Myocyte (in vitro differentiated cells): ENCODE data around the gene CBL. TPM values are rescaled to one million over a fixed set of nuclear protein-coding genes. Genes with fewer than 3 reads are reported as not detected.

Experiments
- DNase-seq: peaks from one replicate; pipeline ENCODE4 v3.0.0-alpha.2; 2012; ENCODE audit warnings: low read depth
- total RNA-seq: library from RNA; depleted of rRNA; stranded (reverse); fragments of >200 nt; gene quantifications from 2 replicates; pipeline ENCODE4 v1.2.3, GENCODE V29; 2014

The CBL gene
- total RNA-seq, 1 donor from 2014 or later = 8.2 TPM

DNA sequence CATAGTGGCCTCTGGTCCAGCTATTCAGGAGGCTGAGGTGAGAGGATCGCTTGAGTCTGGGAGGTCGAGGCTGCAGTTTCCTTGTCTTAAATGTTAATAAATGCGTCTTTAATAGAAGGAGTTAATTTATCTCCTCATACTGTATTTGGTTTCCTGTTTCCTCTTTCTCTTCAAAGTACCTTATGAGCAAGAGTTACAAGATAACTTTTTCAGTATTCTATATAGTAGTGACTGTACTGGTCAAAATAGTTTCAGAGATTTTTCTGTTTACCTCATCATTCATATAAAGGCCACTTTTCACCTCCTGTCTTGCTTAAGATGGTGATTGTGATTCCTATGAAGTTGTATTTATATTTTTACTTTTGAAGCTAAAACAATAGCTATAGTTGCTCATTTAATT lies 59.9 kb downstream of the CBL start:
- DNase-seq = no peak

DNA sequence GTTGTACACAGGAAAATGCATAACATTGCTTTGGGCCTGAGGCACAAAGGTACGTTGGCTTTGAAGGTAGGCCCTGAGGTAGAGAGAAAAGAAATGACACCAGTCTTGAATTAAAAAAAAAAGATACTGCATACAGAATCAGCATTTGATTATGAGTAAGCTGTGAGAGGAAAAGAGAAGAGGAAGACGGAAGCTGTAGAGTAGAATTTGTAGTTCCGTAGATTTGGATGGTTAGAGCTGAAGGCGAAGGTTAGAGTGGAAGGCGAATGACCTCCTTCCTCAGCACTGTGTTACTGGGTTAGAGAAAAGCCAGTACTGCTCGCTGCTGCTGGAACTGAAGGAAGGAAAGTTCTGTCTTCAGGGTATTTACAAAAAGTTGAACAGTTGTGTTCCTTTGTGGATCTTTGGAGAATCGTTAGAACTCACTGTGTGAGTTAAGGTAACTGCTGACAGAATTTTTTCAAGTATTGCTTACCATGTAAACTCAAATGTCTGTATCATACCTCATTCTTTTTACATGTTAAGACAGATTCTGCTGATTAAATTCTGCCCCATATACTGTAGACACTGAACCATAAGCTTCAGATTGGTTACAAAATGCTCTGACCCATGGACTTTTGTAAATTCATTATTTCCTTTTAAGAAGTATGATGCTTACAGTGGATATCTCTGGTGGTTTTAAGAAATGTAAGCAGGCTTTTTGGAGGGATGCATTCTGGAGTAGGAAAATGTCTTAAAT lies 60.5 kb downstream of the CBL start:
- no peak for DNase-seq

DNA sequence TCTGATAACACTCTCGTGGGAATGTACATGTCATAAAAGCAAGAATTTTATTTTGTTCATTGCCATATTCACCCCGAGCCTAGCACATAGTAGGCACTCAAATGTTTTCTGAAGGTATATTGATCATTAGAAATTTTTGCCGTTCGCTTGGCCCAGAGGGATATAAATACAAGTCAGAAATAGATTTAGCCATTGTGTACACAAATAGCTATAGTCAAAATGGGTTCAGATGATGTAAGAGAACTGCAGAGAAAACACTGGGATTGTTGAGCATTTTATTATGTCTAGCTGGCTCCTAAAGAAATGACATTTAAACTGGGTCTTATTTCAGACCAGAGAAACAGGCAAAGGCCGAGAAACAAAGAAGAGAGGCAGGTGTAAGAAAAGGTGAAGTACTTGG lies 61.5 kb downstream of the CBL start:
- no peak for DNase-seq

DNA sequence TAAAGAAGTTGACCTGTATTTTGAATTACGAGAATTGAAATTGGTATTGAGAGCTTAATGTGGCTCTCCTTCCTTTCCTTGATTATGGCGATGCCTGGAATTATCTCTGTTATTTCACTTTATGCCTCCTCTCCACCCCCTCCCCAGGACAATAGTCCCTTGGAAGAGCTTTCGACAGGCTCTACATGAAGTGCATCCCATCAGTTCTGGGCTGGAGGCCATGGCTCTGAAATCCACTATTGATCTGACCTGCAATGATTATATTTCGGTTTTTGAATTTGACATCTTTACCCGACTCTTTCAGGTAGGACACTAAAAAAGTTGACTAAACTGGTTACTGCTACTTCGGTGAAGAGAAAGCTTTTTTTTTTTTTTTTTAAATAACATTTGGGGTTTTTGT lies 67.6 kb downstream of the CBL start:
- no peak for DNase-seq

GRCh38 chr11:119277660-119278059 lies 71.5 kb downstream of the CBL start:
- no peak for DNase-seq

DNA sequence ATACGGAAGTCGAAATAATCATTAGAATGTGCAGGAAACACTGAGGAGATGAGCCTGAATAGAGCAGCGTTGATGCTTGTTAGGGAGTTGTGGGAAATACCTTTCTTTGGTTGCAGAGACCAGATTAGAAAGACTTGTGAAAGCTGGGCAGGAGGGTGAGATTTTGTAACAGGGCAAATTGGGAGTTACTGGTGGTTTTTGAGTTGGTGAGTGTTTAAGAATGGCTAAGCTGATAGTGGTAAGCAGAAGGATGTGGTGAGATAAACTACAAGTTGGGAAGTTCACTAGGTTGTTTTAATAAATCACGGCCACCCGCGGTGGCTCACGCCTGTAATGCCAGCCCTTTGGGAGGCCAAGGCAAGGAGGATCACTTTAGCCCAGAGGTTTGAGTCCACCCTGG lies 76.4 kb downstream of the CBL start:
- no peak for DNase-seq

- peak; percentile 46 for DNase-seq
These were observed 78.4 kb downstream of the CBL start for GRCh38 chr11:119284344-119285157.

DNA sequence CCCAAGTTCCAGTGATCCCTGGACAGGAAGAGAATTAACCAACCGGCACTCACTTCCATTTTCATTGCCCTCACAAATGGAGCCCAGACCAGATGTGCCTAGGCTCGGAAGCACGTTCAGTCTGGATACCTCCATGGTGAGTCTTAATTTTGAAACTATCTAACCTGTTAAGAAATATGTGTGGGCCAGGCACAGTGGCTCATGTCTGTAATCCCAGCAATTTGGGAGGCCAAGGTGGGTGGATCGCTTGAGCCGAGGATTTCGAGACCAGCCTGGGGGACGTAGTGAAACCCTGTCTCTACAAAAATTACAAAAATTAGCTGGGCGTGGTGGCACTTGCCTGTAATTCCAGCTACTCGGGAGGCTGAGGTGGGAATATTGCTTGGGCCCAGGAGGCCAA lies 79.3 kb downstream of the CBL start:
- DNase-seq = no peak

DNA sequence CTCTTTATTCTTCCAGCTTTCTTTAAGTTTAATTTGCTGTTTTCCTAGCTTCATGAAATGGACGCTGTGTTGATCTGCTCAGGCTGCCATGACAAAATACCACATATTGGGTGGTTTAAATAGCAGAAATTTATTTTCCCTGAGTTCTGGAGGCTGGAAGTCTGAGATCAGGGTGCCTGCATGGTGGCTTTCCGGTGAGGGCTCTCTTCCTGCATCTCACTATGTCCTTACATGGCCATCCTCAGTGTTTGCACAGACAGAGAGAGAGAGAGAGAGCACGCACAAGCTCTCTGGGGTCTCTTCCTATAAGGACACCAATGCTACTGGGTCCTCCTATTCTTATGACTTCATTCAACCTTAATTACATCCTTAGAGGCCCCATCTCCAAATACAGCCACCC lies 82.1 kb downstream of the CBL start:
- DNase-seq = no peak

DNA sequence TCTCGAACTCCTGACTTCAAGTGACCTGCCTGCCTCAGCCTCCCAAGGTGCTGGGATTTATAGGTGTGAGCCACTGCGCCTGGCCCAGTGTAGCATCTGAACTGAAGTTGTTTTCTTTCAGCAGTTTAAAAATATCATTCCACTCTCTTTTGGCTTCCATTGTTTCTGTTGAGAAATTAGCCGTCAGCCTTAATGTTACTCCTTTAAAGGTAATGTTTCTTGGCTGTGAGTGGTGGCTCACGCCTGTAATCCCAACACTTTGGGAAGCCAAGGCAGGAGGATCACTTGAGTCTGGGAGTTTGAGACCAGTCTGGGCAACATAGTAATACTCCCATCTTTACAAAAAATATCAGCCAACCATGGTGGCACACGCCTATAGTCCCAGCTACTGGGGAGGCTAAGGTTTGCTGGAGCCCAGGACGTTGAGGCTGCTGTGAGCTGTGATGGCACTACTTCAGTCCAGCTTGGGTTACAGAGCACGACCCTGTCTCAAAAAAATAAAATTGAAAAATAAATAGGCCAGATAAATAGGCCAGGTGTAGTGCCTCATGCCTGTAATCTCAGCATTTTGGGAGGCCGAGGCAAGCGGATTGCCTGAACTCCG lies 84.9 kb downstream of the CBL start:
- DNase-seq = no peak

DNA sequence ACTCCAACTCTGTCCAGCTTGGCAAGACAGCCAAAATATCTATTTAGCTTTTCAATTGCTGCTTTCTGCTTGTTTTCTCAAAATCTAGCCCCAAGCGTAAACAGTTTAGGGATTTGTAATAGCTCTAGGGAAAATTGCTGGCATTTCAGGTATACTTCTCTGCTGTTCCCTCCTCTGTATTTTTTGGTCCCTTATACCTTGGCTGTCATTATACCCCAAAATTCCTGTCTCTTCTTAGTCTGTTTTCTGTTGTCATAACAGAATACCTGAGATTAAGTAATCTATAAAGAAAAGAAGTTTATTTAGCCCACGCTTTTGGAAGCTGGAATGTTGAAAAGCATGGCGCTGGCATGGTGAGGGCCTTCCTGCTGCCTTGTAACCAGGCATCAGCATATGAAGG lies 87.3 kb downstream of the CBL start:
- no peak for DNase-seq

DNA sequence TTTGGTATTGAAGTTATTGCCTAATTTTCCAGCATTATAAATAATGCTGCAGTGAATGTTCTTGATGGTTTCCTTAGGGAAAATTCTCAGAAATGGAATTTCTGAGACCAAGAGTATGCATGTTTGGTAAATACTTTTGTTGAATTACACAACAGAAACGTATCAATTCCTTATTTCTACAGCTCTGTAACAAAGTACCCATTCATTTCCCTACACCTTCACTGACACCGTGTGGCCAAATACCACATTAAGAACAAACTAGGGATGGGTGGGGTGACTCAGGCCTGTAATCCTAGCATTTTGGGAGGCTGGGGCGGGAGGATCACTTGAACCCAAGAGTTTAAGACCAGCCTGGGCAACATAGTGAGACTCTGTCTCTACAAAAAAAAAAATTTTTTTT lies 89.0 kb downstream of the CBL start:
- no peak for DNase-seq

DNA sequence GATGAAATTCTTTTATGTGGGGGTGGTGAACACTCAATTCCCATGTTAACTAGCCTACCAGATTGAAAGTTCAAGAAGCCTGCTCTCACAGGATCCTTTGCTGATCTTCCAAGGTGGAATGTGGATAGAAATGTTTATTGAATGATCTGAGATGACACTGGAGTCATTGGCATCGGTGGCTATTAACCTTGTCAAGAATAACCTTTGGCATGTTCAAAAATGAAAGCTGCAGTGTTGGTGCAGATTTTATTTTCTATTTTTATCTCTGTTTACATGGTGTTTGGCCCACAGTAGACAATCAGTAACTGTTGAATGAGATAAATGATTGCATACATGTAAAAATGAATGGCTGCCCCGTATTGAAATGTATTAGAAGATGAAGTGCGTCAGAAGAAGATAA lies 91.8 kb downstream of the CBL start:
- peak; percentile 11 for DNase-seq

- peak; percentile 97 for DNase-seq
These were observed 92.6 kb downstream of the CBL start for GRCh38 chr11:119298726-119299125.

DNA sequence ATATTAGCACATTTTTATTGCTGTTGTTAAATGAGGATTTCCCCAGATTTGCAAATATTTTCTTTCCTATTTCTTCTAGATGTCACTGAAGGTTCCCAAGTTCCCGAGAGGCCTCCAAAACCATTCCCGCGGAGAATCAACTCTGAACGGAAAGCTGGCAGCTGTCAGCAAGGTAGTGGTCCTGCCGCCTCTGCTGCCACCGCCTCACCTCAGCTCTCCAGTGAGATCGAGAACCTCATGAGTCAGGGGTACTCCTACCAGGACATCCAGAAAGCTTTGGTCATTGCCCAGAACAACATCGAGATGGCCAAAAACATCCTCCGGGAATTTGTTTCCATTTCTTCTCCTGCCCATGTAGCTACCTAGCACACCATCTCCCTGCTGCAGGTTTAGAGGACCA lies 93.3 kb downstream of the CBL start:
- DNase-seq = no peak

GRCh38 chr11:119300198-119300964 lies 94.2 kb downstream of the CBL start:
- DNase-seq = peak; percentile 26

DNA sequence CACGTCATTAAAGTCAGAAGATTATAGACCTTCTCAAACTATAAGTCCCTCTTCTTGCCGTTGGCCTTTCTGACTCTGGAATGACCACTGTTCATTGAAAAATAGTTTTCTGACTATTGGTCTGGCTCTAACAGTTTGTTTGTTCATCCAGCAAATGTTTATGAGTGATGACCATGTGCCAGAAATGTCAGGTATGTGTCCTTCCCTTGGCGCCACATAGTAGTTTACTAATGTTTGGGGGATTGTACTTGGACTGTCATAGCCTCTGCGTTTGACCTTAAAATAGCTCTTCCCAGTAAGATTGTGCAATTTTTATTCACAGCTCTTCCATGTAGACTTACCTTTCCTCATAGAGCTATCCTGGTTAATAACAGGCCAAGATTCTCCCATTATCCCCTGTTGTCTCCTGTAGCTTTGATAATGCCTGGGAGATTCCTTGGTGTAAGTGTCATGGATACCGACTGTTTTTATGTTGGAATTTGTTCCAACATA lies 97.1 kb downstream of the CBL start:
- no peak for DNase-seq

DNA sequence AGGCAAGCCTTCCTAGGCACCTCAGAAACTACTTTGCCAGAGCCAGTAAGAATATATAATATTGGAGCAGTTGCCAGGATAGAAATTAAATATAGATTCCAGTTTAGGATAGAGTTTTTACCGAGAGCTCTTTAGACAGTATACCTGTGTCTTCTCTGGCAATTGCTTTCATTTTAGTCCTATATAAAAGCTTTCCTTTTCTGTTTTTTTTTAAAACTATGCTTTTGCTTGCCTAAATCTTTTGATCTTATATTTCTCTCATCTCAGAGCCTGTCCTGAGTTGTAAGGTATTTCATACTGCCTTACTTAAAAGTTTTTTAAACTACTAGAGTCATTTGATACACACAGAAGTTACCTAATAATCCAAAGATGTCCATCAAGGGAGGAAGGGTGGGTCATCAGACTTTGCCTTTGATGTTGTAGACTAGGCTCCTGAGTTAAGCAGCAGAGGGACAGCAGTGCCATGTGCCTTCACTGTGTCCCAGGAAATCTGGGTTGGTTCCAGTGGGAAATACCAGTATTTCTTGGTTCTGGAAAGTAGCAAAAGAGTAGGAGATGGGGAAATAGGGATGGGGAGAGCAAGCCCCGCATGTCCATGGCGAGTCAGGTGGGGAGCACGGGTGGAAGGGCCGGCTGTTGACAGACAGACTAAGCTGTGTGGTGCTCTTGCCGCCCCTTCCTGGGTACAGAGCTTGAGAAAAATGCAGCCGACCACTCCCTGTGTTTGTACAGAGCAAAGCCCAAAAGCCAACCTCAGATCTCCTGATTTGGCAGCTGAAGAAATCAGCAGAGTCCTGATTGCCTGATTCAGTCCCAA lies 99.6 kb downstream of the CBL start:
- peak; percentile 11 for DNase-seq

DNA sequence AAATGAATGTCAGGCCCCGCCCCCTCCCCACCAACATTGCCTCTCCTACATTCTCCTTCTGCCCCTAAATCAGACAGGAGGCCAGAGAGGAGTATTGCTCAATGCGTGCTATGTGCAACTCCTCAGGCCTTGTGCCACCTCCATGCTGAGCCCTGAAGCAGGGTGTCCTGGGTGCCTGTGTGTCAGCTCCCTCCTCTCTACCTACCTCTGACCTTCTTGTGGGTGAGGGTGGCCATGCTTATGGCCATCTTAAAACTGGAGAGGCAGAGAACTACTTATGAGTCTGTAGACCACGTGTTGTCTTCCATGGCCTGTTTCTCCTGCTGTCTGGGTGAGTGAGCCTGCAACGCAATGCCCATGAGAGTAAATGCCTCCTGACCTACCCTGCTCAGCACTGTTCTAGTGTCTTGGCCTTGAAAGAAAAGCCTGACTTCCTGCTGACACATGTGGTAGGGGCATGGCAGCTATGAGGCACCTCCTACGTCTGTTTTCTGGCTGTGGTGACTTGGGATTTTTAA lies 100.3 kb downstream of the CBL start:
- peak; percentile 22 for DNase-seq

GRCh38 chr11:119307219-119307618 lies 101.1 kb downstream of the CBL start:
- peak; percentile 26 for DNase-seq
